ENCODE data around the gene ARL8A. TPM values are rescaled to one million over a fixed set of nuclear protein-coding genes. Genes with fewer than 3 reads are reported as not detected.

Gene ARL8A
- total and polyA plus RNA-seq, 4 donors, result 8.4 to 25.7 (median 20.2) TPM

DNA sequence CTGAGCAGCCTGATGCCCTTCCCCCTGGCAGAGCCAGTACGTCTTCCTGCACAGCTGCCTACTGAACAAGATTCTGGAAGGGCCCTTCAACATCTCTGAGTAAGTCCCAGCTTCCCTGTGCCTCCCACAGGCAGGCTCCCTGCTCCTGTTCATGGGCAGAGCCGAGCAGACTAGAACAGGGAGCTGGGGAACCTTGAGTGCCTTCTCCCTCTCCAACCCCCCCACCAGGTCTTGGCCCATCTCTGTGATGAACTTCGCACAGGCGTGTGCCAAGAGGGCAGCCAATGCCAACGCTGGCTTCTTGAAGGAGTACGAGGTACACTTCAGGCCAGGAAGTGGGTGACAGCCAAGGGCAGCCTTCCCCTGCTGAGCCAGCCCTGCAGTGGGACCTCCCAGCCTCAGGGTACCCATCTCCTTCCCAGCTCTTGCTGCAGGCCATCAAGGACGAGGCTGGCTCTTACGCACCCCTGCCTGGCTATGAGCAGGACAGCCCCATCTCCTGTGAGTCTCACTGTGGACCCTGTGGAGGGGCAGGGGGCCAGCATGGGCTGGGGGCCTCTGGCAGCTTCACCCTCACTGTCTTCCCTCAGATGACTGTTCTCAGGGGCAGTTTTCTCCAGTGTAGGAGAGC is 42.6 kb upstream of the ARL8A start:
- Histone ChIP-seq H3K9me3 (ENCODE audit: control insufficient read depth in 4 of 4, low read length in 3 of 4) (no peaks in the 10 kb centered on the region), H3K27me3 (ENCODE audit: control insufficient read depth in 4 of 4, insufficient read depth in 4 of 4, low read length in 3 of 4) (no peaks in the 10 kb centered on the region), H3K27ac (ENCODE audit: low read depth in 1 of 2, low read length in 2 of 2) (no peak overlapping the region), H3K4me3 (ENCODE audit: low read depth in 1 of 3, low read length in 3 of 3) (no peak overlapping the region), H3K4me1 (ENCODE audit: control insufficient read depth in 4 of 4, insufficient read depth in 4 of 4, low read length in 3 of 4) (peaks cover 0 to 2% (median 0%) of the 10 kb centered on the region in 4 donors), H3K9ac (ENCODE audit: low read depth in 1 of 2, low read length in 2 of 2) (no peak overlapping the region), H3K36me3 (ENCODE audit: control insufficient read depth in 4 of 4, insufficient read depth in 3 of 4, low read depth in 1 of 4, low read length in 3 of 4) (no peaks in the 10 kb centered on the region)
- 72% methylated on average over 8 of the region's 8 CpGs for WGBS
- TF ChIP-seq YY1 (IDR thresholded peaks at IDR 0.05) (no peak), JUND (IDR thresholded peaks at IDR 0.05) (no peak), RXRA (IDR thresholded peaks at IDR 0.05) (no peak), FOXA2 (IDR thresholded peaks at IDR 0.05) (no peak), EGR1 (IDR thresholded peaks at IDR 0.05; ENCODE audit: low read depth in 2 of 2) (no peak), NR2F2 (IDR thresholded peaks at IDR 0.05) (no peak), SP1 (IDR thresholded peaks at IDR 0.05) (no peak), TAF1 (conservative IDR thresholded peaks at IDR 0.05) (no peak), HNF4A (conservative IDR thresholded peaks at IDR 0.05) (no peak), GABPA (IDR thresholded peaks at IDR 0.05 in 1 of 2, conservative IDR thresholded peaks at IDR 0.05 in 1 of 2) (no peak), FOXA1 (IDR thresholded peaks at IDR 0.05) (no peak), HNF4G (IDR thresholded peaks at IDR 0.05) (no peak), RAD21 (IDR thresholded peaks at IDR 0.05) (no peak)
- TF ChIP-seq, protein P1, sequence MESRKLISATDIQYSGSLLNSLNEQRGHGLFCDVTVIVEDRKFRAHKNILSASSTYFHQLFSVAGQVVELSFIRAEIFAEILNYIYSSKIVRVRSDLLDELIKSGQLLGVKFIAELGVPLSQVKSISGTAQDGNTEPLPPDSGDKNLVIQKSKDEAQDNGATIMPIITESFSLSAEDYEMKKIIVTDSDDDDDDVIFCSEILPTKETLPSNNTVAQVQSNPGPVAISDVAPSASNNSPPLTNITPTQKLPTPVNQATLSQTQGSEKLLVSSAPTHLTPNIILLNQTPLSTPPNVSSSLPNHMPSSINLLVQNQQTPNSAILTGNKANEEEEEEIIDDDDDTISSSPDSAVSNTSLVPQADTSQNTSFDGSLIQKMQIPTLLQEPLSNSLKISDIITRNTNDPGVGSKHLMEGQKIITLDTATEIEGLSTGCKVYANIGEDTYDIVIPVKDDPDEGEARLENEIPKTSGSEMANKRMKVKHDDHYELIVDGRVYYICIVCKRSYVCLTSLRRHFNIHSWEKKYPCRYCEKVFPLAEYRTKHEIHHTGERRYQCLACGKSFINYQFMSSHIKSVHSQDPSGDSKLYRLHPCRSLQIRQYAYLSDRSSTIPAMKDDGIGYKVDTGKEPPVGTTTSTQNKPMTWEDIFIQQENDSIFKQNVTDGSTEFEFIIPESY (IDR thresholded peaks at IDR 0.05), result no peak
- TF ChIP-seq, protein P2, sequence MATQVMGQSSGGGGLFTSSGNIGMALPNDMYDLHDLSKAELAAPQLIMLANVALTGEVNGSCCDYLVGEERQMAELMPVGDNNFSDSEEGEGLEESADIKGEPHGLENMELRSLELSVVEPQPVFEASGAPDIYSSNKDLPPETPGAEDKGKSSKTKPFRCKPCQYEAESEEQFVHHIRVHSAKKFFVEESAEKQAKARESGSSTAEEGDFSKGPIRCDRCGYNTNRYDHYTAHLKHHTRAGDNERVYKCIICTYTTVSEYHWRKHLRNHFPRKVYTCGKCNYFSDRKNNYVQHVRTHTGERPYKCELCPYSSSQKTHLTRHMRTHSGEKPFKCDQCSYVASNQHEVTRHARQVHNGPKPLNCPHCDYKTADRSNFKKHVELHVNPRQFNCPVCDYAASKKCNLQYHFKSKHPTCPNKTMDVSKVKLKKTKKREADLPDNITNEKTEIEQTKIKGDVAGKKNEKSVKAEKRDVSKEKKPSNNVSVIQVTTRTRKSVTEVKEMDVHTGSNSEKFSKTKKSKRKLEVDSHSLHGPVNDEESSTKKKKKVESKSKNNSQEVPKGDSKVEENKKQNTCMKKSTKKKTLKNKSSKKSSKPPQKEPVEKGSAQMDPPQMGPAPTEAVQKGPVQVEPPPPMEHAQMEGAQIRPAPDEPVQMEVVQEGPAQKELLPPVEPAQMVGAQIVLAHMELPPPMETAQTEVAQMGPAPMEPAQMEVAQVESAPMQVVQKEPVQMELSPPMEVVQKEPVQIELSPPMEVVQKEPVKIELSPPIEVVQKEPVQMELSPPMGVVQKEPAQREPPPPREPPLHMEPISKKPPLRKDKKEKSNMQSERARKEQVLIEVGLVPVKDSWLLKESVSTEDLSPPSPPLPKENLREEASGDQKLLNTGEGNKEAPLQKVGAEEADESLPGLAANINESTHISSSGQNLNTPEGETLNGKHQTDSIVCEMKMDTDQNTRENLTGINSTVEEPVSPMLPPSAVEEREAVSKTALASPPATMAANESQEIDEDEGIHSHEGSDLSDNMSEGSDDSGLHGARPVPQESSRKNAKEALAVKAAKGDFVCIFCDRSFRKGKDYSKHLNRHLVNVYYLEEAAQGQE (IDR thresholded peaks at IDR 0.05), result no peak
- TF ChIP-seq, protein P3, sequence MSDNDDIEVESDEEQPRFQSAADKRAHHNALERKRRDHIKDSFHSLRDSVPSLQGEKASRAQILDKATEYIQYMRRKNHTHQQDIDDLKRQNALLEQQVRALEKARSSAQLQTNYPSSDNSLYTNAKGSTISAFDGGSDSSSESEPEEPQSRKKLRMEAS (IDR thresholded peaks at IDR 0.05), result no peak
- TF ChIP-seq, protein P4, sequence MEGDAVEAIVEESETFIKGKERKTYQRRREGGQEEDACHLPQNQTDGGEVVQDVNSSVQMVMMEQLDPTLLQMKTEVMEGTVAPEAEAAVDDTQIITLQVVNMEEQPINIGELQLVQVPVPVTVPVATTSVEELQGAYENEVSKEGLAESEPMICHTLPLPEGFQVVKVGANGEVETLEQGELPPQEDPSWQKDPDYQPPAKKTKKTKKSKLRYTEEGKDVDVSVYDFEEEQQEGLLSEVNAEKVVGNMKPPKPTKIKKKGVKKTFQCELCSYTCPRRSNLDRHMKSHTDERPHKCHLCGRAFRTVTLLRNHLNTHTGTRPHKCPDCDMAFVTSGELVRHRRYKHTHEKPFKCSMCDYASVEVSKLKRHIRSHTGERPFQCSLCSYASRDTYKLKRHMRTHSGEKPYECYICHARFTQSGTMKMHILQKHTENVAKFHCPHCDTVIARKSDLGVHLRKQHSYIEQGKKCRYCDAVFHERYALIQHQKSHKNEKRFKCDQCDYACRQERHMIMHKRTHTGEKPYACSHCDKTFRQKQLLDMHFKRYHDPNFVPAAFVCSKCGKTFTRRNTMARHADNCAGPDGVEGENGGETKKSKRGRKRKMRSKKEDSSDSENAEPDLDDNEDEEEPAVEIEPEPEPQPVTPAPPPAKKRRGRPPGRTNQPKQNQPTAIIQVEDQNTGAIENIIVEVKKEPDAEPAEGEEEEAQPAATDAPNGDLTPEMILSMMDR (IDR thresholded peaks at IDR 0.05; ENCODE audit: low read depth, low read length, missing input control), result no peak
- TF ChIP-seq, protein P5, sequence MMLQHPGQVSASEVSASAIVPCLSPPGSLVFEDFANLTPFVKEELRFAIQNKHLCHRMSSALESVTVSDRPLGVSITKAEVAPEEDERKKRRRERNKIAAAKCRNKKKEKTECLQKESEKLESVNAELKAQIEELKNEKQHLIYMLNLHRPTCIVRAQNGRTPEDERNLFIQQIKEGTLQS (IDR thresholded peaks at IDR 0.05), result no peak
- no peak for DNase-seq (ENCODE audit: low spot score)
